Measurements from ENCODE around the gene PRELP.

DNA sequence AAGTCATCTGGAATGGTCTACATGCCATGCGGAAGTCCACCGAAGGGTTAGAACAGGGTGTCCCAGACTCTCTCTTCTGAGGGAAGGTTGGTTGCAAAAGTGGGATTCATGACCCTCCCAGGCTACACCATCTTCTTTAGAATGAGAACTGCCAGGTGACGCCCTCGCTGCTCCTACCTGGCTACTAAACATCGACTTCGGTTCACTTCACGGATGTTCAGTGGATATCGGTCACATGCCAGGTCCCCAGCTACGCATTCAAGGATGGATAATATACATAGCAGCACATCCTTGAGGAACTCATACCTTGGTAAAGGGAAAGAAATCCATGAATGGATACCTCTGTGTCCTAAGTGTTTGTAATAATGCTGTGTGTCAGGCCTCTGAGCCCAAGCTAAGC is 15.0 kb downstream of the PRELP start:
- TF ChIP-seq, protein P1, sequence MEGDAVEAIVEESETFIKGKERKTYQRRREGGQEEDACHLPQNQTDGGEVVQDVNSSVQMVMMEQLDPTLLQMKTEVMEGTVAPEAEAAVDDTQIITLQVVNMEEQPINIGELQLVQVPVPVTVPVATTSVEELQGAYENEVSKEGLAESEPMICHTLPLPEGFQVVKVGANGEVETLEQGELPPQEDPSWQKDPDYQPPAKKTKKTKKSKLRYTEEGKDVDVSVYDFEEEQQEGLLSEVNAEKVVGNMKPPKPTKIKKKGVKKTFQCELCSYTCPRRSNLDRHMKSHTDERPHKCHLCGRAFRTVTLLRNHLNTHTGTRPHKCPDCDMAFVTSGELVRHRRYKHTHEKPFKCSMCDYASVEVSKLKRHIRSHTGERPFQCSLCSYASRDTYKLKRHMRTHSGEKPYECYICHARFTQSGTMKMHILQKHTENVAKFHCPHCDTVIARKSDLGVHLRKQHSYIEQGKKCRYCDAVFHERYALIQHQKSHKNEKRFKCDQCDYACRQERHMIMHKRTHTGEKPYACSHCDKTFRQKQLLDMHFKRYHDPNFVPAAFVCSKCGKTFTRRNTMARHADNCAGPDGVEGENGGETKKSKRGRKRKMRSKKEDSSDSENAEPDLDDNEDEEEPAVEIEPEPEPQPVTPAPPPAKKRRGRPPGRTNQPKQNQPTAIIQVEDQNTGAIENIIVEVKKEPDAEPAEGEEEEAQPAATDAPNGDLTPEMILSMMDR (IDR thresholded peaks at IDR 0.05; ENCODE audit: low read depth, low read length) = no peak
- no peak for TF ChIP-seq EZH2phosphoT487 (IDR thresholded peaks at IDR 0.05; ENCODE audit: low read depth)

All from OCI-LY3 (cell line).